ENCODE data around the gene MAN1C1. TPM values are rescaled to one million over a fixed set of nuclear protein-coding genes. Genes with fewer than 3 reads are reported as not detected.
"Not testable (repeated sequence)": the region's sequence is repeated elsewhere in the genome, so short reads cannot be mapped to it uniquely, and the experiment has no call there.

Gene MAN1C1
- total RNA-seq, 1 experiment from 2014 or later: 73.9 TPM

GRCh38 chr1:25690396-25690956 lies 73.9 kb downstream of the MAN1C1 start:
- H3K4me3 ChIP-seq: no peak overlapping the region
- no peak overlapping the region for H3K27ac ChIP-seq
- H3K36me3 ChIP-seq: peaks cover 8% of the 10 kb centered on the region; the same call in 1 of the 2 replicates
- H3K9me3 ChIP-seq (replicated peaks): no peaks in the 10 kb centered on the region
- no peaks in the 10 kb centered on the region for H3K27me3 ChIP-seq
- no peak for DNase-seq
- peaks cover 8% of the 10 kb centered on the region; the same call in 1 of the 2 replicates for H3K4me1 ChIP-seq

- Histone ChIP-seq H3K9me3 (replicated peaks) (no peaks in the 10 kb centered on the region), H3K4me1 (peaks cover 8% of the 10 kb centered on the region; the same call in 1 of the 2 replicates), H3K4me3 (no peak overlapping the region), H3K27me3 (no peaks in the 10 kb centered on the region), H3K36me3 (peaks cover 5% of the 10 kb centered on the region; the same call in 1 of the 2 replicates), H3K27ac (no peak overlapping the region)
- no peak for DNase-seq
These were observed 74.6 kb downstream of the MAN1C1 start for GRCh38 chr1:25691211-25691610.

- H3K9me3 ChIP-seq (replicated peaks): no peaks in the 10 kb centered on the region
- H3K4me3 ChIP-seq: no peak overlapping the region
- H3K27me3 ChIP-seq: no peaks in the 10 kb centered on the region
- H3K4me1 ChIP-seq: peaks cover 9% of the 10 kb centered on the region; the same call in 1 of the 2 replicates
- H3K36me3 ChIP-seq: no peaks in the 10 kb centered on the region
- H3K27ac ChIP-seq: no peak overlapping the region
- DNase-seq: peak; percentile 56 to 70
These were observed 76.0 kb downstream of the MAN1C1 start for GRCh38 chr1:25692560-25692959.

- no peaks in the 10 kb centered on the region for H3K27me3 ChIP-seq
- H3K27ac ChIP-seq: no peak overlapping the region
These were observed 77.8 kb downstream of the MAN1C1 start for GRCh38 chr1:25694167-25695007.

GRCh38 chr1:25695090-25695770 lies 78.6 kb downstream of the MAN1C1 start:
- Histone ChIP-seq H3K27ac (no peak overlapping the region), H3K27me3 (no peaks in the 10 kb centered on the region), H3K36me3 (peaks cover 5% of the 10 kb centered on the region; the same call in 1 of the 2 replicates), H3K9me3 (replicated peaks) (no peaks in the 10 kb centered on the region), H3K4me3 (no peak overlapping the region), H3K4me1 (peaks cover 16% of the 10 kb centered on the region)
- peak in 1 of 2 experiments; percentile 54 for DNase-seq

More at GRCh38 chr1:25694167-25695007, 77.8 kb downstream of the MAN1C1 start:
- DNase-seq: no peak
- Histone ChIP-seq H3K4me3 (no peak overlapping the region), H3K4me1 (peaks cover 7% of the 10 kb centered on the region), H3K9me3 (replicated peaks) (no peaks in the 10 kb centered on the region), H3K36me3 (peaks cover 5% of the 10 kb centered on the region; the same call in 1 of the 2 replicates)

- Histone ChIP-seq H3K4me3 (no peak overlapping the region), H3K27ac (no peak overlapping the region)
- DNase-seq: no peak
These were observed 79.2 kb downstream of the MAN1C1 start for GRCh38 chr1:25695771-25696311.

GRCh38 chr1:25696643-25697042 lies 80.1 kb downstream of the MAN1C1 start:
- not testable (repeated sequence) for DNase-seq; H3K27me3 ChIP-seq; H3K9me3 ChIP-seq (replicated peaks); H3K4me3 ChIP-seq; H3K36me3 ChIP-seq; H3K27ac ChIP-seq
- H3K4me1 ChIP-seq: peaks cover 18% of the 10 kb centered on the region

More at GRCh38 chr1:25695771-25696311, 79.2 kb downstream of the MAN1C1 start:
- H3K4me1 ChIP-seq: peaks cover 18% of the 10 kb centered on the region
- H3K36me3 ChIP-seq: peaks cover 5% of the 10 kb centered on the region; the same call in 1 of the 2 replicates
- H3K27me3 ChIP-seq: no peaks in the 10 kb centered on the region
- no peaks in the 10 kb centered on the region for H3K9me3 ChIP-seq (replicated peaks)

- no peak for DNase-seq
- Histone ChIP-seq H3K9me3 (replicated peaks) (no peaks in the 10 kb centered on the region), H3K36me3 (peaks cover 5% of the 10 kb centered on the region; the same call in 1 of the 2 replicates), H3K4me1 (peaks cover 18% of the 10 kb centered on the region), H3K4me3 (no peak overlapping the region), H3K27me3 (no peaks in the 10 kb centered on the region), H3K27ac (no peak overlapping the region)
These were observed 81.0 kb downstream of the MAN1C1 start for GRCh38 chr1:25697435-25698217.

- DNase-seq: no peak
- Histone ChIP-seq H3K9me3 (replicated peaks) (no peaks in the 10 kb centered on the region), H3K36me3 (peaks cover 5% of the 10 kb centered on the region; the same call in 1 of the 2 replicates), H3K27ac (no peak overlapping the region), H3K4me3 (no peak overlapping the region), H3K27me3 (no peaks in the 10 kb centered on the region), H3K4me1 (peaks cover 18% of the 10 kb centered on the region)
These were observed 81.7 kb downstream of the MAN1C1 start for GRCh38 chr1:25698252-25698651.

GRCh38 chr1:25699059-25699458 lies 82.5 kb downstream of the MAN1C1 start:
- not testable (repeated sequence) for H3K4me3 ChIP-seq; H3K9me3 ChIP-seq (replicated peaks); H3K27me3 ChIP-seq; DNase-seq; H3K36me3 ChIP-seq
- Histone ChIP-seq H3K27ac (peak overlapping the region; percentile 49; the same call in 1 of the 2 replicates), H3K4me1 (peaks cover 19% of the 10 kb centered on the region)

GRCh38 chr1:25699500-25700143 lies 83.0 kb downstream of the MAN1C1 start:
- no peaks in the 10 kb centered on the region for H3K9me3 ChIP-seq (replicated peaks)

GRCh38 chr1:25700144-25700523 lies 83.5 kb downstream of the MAN1C1 start:
- Histone ChIP-seq H3K27ac (peak overlapping the region; percentile 49), H3K36me3 (peaks cover 5% of the 10 kb centered on the region; the same call in 1 of the 2 replicates), H3K27me3 (no peaks in the 10 kb centered on the region), H3K4me1 (peaks cover 20% of the 10 kb centered on the region), H3K9me3 (replicated peaks) (no peaks in the 10 kb centered on the region), H3K4me3 (no peak overlapping the region)
- DNase-seq: no peak

More at GRCh38 chr1:25699500-25700143, 83.0 kb downstream of the MAN1C1 start:
- H3K27ac ChIP-seq: peak overlapping the region; percentile 49
- DNase-seq: peak in 1 of 2 experiments; percentile 69
- H3K36me3 ChIP-seq: peaks cover 5% of the 10 kb centered on the region; the same call in 1 of the 2 replicates
- peaks cover 20% of the 10 kb centered on the region for H3K4me1 ChIP-seq
- H3K27me3 ChIP-seq: no peaks in the 10 kb centered on the region
- no peak overlapping the region for H3K4me3 ChIP-seq

GRCh38 chr1:25700626-25701025 lies 84.0 kb downstream of the MAN1C1 start:
- Histone ChIP-seq H3K27me3 (no peaks in the 10 kb centered on the region), H3K36me3 (peaks cover 5% of the 10 kb centered on the region; the same call in 1 of the 2 replicates), H3K27ac (no peak overlapping the region), H3K4me3 (no peak overlapping the region), H3K9me3 (replicated peaks) (no peaks in the 10 kb centered on the region), H3K4me1 (peaks cover 21% of the 10 kb centered on the region)
- DNase-seq: no peak

All from SJCRH30 (cell line).